HG03159 (cell line): ENCODE data around the gene FKBP2.

Experiments
- ATAC-seq: cut with Tn5 transposase; IDR thresholded peaks from one replicate; pipeline ENCODE4 v1.9.1; 2021; ENCODE audit warnings: mild to moderate bottlenecking, moderate library complexity; ENCODE audit not compliant: unreplicated experiment

FKBP2 gene

DNA sequence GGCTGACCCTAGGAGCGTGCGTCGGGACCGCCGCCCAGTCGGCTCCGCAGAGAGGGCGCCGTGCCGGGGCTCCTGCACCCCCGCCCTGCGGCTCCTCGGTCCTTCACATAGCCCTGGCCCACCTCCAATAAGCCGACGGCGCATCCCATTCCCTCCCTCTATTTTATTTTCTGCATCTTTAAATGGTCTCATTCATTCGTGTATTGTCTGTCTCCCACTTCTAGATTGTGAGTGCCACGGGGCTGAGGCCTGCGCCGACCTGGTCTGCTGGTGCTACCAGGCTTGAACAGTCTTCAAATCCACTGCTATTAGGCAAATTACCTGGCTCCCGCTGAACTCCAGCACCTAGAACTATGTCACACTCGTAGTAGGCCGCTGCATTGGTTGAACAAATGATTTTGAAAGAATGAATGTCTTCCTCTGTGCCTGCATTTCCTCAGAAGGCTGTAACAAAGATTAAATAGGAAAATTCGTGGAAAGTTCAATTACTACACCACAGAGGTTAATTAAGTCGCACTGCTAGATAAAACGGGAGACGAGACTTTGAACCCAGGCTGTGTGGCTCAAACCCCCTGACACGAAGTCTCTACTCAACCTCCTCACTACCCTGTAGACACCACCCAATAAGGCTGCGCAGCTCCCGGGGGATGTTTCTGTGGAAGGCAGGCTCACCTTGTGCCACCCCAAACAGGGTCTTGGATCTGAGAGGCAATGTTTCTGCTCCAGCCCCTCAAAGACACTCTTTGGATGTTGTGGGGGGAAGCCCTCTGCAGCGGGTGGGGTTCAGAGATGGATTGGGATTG is 7.0 kb downstream of the FKBP2 start:
- ATAC-seq, result no peak

DNA sequence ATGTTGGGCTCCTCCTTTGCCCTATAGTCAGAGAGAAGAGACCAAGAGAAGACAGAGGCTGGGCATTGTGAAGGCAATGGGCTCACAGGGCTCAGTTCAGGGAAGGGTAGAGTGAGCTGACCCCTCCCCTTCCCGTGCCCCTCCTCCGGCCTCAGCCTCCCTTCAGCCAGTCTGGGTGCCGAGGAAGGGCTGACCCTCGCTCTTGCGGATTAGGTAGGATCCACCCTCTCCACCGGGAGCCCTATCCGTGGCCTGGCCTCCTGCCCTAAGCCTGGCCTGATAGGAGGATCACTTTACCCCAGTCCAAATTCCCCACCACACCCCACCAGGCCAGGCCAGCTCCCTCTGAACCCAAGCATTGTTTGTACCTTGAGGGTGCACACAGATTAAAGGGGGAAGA is 7.7 kb downstream of the FKBP2 start:
- no peak for ATAC-seq

DNA sequence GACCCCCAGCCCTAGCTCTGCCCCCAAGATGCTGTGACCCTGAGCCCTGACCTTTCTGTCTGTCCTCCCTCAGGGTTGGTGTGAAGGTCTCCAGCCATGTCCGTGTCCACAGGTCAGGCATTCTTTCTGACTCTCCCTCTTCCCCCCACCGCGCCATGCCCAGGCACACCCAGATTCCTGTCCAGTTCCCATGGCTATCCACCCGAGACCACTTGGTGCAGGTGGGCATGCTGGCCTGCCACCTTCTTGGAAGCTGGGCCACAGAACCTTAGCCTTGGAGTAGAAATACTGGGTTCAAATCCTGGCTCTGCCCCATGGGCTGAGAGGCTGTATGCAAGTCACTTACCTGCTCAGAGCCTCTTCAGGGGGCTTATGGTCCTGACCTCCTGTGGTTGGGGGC is 8.1 kb downstream of the FKBP2 start:
- no peak for ATAC-seq

DNA sequence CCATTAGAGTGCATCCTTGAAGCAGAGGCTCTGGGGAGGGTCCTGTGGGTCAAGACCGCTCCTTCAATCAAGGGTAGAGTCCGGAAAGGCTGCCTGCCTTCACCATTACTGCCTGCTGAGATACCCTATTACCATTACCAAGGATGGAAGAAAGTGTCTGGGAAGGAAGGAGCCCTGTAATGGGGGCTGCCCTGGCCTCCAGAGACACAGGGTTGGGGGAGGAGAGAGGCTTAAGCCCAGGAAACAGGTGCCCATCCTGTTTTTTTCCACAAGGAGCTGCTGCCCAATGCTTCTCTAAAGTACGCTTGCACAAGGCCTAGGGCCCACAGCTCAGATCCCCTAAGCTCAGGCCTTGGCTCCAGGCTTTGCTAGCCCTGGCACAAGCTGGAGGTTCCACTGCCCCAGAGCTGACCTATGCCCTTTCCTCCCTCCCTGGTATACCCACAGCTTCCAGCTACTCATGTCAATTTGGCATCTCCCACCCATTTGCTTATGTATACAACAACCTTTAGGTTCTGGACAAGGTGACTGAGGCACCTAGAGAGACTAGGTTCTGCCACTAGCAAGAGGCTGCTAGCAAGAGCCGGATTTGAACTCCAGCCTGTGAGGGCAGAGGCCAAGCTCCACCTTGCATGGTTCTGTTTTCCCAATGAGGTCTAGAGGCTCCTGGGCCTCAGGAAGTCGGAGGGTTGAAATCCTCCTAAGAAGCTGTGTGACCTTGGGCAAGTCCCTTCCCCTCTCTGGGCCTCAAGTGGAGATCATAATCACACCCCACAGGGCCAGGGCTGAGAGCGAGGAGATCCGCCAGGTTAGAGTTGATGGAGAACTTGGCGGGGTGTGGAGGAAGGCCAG is 8.9 kb downstream of the FKBP2 start:
- no peak for ATAC-seq

DNA sequence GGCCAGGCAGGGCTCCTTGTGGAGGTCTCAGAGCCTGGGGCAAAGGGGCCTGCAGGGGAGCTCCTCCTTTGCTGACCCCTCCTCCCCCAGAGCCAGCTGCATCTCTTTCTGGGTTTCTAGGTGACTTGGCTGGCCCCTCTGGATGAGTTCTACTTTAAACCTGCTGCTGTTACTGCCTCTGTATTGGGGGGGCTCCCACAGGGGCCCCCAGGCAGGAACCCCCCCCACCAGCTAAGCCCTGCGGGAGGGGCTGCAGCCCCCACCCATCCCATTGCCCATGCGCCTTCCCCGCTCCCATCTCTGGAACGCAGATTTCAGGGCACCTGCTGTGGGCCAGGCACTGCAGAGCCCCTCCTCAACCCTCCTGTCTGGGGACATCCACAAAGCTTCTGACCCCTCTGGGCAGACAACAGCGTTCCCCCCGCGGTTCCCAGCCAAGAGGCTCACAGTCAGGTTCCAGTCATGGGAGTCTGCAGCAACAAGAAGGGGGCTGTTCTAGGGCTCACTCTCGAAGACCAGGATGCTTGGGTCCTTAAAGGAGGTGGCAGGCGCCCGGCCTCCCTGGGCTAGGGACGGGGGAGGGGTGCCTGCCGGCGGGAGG is 9.6 kb downstream of the FKBP2 start:
- ATAC-seq, result no peak

DNA sequence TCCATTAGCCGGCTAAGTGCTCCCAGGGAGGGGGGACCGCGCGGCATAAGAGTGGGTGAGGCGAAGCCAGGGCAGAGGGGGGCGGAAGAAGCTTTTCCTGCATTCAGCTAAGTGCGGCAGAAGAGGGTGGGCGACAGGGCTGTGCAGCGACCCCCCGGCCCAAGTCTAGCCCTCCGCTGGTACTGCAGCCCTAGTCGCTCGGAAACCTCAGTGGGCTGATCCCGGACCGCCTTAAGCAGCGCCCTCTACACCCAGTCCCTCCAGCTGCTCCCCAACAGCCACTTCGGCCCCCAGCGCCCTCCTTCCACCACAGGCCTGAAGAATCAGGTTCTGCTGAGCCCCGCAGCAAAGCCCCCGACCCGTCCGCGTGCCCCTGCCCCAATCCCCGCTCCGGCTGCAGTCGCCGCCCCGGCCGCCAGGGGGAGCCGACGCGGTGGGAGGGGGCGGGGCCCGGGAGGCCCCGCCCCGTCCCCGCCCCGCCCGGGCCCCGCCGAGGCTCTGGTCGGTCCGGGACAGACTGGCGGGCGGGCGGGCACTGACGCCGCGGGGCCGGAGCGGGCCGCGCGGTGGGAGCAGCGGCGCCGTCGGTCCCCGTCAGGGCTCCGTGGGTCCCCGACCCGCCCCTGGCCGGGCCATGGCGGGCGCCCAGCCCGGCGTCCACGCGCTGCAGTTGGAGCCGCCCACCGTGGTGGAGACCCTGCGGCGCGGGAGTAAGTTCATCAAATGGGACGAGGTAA is 10.3 kb downstream of the FKBP2 start, which contains the start of gene PLCB3:
TSS of gene PLCB3 (plus strand) at position 515 of the 737 bp plus-strand sequence. CDS start at position 635, 120 bp downstream.
- peak; percentile 37 for ATAC-seq

DNA sequence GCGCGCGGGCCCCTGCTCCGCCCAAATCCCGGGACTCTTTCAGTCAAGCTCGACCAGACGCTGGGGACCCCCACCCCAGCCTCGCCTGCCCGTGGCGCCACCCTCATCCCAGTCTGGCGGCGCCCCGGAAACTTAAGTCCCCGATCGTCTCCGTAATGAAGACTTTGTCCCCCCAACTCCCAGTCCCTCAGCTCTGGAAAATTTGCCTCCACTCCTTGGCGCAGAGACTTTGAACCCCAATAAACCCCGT is 10.8 kb downstream of the FKBP2 start:
- no peak for ATAC-seq

DNA sequence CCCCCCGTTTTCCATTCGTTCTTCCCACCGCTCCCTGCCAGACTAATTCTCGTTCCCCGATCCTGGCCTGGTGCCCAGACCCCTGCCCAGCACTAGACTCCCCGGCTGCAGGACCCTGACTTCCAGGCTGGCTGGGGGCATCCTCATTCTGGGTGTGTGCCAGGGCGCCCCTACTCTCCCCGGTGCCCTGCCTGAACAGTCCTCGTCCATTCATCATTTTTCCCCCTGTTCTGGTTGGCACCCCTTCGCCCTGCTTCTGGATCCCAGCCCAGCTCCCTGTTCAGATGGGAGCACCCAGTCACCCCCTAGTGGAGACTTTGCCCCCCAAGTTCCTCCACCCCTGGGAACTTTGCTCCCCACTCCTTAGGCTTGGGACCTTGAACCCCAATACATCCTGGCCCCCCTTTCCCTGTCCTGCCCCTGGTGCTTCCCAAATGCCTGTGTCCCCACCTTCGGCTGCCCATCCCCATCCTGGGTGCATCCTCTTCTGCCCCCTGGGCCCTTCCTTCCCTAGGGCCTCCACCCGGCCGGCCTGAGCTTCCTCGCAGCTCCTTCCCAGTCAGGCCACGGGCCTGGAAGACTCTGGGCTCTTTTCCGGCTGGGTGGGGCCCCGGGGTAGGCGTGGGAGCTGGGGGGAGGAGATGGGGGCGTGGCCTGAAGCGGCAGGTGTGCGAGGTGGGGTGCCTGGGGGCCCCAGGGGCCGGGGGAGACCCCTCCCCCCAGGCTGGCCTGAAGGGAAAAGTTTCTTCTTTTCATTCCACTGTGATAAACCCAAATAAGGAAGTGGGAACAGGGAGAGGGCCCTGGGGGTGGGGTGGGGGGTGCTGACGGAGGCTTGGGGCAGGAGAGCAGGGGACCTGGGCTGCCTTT is 11.3 kb downstream of the FKBP2 start:
- no peak for ATAC-seq

DNA sequence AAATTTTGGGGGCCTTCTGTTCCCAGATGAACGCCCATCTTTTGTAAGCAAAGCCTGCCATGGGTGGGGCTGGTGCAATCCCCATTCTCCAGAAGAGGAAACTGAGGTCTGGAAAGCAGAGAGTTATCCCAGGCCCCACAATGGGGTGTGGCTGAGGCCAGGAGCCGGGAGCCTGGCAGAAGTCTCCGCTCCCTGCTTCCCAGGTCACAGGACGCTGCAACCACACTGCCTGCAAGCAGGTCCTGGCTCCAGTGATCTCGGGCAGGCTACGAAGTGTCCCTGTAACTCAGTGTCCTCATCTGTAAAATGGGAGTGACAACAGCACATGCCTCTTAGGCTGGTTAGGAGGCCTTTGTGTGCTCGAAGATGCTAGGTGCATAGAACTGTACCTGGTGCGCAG is 12.1 kb downstream of the FKBP2 start:
- ATAC-seq, result no peak

DNA sequence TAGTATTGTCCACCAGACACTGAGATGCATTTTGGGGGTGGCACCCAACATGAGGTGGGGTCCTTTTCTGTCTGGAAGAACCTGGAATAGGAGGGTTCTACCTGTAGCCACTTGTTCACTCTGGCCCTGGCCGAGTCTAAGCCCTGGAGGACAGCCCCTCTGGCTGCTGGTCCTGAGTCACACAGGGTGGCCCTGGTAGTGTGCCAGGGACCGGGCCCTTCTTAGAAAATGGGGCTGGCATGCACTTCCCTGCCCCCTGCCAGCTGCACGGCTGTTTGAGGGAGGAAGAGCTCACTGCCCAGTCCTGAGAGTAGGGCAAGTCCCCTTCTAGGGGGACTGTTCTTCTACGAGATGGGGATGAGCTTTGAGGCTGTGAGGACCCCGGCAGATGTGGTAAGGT is 12.6 kb downstream of the FKBP2 start:
- no peak for ATAC-seq

DNA sequence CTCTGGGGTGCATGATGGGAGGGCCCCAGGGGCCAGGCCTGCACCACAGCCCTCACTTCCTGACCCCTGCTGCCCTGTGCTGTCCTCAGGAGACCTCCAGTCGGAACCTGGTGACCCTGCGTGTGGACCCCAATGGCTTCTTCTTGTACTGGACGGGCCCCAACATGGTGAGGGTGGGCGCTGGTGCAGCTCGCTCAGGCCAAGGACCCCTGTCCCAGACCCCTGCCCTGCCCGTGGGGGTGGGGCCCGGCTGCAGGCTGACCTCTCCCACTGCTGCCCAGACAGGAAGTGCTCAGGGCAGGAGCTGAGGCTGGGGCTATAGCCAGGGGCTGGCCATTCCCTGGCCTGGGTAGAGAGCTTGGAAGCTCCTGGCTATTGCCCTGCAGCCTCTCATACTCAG is 13.4 kb downstream of the FKBP2 start:
- no peak for ATAC-seq

DNA sequence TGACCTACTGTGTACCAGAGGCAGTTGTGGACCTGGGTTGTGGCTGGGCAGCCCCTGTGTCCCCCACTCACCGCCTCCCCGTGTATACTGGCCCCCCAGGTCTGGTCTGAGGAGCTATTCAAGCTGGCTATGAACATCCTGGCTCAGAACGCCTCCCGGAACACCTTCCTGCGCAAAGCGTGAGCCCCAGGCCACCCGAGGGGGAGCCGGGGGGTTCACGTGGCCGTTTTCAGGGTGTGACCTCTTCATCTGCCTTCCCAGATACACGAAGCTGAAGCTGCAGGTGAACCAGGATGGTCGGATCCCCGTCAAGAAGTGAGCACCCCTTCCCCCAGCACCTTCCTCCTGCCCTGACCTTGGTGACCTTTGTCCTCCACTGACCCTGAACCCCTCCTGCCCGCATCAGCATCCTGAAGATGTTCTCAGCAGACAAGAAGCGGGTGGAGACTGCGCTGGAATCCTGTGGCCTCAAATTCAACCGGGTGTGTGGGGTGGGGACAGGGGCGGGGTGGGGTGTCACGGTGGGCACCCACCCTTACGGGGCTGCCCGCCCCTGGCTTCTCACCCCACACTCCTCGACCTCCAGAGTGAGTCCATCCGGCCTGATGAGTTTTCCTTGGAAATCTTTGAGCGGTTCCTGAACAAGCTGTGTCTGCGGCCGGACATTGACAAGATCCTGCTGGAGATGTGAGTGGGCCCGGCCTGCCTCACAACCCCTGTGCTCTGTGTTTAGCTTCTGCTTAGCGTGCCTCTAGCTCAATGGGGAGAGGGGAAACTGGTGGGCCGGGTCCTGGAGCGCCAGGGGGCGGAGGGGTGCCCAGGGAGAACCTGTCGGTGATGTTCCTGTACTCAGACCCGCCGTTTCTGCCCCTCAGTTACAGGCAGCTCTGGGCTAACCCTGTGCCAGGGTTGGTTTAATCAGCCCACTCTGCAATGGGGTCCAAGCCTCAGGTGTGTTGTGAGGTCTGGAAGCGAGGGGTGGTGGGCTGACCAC is 14.5 kb downstream of the FKBP2 start:
- no peak for ATAC-seq

DNA sequence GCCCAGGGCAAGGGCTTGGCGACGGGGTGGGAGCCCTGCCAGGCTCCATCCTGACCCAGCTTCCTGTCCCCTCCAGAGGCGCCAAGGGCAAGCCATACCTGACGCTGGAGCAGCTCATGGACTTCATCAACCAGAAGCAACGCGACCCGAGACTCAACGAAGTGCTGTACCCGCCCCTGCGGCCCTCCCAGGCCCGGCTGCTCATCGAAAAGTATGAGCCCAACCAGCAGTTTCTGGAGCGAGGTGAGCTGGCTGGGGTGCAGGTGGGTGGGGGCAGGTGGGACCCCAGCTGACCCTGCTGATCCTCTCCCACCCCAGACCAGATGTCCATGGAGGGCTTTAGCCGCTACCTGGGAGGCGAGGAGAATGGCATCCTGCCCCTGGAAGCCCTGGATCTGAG is 15.4 kb downstream of the FKBP2 start:
- no peak for ATAC-seq

DNA sequence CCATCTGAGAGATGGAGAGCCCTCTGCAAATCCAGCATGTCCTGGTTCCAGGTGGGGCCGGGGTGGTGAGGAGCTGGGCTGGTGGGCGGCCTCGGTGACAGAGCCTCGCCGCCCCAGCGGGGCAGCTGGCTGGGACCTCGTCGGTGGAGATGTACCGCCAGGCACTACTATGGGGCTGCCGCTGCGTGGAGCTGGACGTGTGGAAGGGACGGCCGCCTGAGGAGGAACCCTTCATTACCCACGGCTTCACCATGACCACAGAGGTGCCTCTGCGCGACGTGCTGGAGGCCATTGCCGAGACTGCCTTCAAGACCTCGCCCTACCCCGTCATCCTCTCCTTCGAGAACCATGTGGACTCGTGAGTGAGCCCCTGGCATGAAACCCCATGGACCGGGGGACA is 17.5 kb downstream of the FKBP2 start:
- no peak for ATAC-seq

DNA sequence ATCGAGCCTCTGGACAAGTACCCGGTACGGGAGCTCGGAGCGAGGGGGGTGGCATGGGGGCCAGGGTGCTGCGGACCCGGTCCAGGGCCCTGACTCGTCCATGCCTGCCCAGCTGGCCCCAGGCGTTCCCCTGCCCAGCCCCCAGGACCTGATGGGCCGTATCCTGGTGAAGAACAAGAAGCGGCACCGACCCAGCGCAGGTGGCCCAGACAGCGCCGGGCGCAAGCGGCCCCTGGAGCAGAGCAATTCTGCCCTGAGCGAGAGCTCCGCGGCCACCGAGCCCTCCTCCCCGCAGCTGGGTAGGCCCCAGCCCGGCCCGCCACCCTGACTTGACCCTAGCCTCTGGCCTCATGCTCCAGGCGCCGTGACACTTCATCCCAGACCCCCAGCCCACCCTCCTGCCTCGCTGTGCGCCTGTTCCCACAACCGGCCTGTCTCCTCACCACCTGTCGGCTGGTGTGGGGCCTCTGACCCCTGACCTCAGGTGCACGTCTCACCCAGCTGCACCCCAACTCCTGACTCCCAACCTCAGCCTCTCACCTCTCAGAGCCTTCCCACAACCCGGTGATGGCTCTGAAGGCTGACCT is 18.1 kb downstream of the FKBP2 start:
- ATAC-seq, result no peak

DNA sequence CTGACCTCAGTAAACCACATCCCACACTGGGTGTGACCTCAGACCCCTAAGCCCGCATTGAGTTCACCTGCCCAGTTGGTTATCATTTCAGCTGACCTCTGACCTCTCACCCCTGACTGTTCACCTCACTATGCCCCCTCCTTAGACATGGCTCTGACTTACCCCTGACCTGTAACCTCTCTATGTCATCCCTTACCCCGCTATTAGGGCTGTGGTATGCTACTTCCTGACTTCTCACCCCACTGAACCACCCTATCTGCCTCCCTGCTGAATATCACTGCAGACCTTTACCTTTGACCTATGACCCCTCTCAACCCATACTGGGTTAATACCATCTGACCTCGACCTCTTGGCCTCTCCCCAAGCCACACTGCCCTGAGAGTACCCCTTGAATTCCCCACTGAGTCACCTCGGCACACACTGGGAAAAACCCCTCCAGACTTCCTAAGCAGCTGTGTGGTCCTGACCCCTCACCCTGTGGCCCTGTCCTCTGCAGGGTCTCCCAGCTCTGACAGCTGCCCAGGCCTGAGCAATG is 18.7 kb downstream of the FKBP2 start:
- ATAC-seq, result no peak

DNA sequence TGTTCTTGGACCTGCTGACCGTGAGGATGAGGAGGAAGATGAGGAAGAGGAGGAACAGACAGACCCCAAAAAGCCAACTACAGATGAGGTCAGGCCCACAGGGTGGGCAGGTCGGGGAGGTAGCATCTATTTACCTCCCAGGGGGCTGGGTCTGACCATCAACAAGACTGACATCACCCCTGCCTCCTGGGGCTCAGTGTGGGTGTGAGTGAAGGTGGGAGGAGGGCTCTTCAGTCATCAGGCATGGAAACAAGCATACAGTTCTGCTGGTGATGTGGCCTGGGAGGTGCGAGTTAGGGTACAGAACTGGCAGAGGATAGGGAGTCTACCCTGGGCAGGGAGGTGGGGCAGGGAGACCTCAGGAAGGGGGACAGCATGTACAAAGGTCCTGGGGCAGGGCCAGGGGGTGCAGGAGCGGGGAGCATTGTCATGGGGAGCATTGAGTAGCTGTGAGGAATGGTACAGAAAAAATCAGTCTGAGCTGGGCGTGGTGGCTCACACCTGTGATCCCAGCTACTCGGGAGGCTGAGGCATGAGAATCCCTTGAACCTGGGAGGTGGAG is 19.3 kb downstream of the FKBP2 start:
- no peak for ATAC-seq

DNA sequence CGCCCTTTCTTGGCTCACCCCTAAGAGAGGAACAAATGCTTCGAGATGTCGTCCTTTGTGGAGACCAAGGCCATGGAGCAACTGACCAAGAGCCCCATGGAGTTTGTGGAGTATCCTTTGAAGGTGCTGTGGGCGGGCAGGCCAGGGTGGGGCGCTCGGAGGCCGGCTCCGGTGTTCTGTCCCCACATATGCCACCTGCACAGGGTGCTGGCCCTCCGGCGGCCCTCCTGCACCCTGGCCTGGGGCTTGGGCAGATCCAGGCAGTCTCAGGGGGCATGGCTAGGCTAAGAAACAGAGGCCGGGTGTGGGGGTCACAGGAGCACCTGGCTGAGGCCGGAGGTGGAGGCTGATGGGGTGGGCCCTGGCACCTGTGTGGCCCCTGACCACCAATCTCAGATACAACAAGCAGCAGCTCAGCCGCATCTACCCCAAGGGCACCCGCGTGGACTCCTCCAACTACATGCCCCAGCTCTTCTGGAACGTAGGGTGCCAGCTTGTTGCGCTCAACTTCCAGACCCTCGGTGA is 20.7 kb downstream of the FKBP2 start:
- no peak for ATAC-seq
